PC-3 (cell line): Measurements from ENCODE around the gene PRKAR2B. TPM values are rescaled to one million over a fixed set of nuclear protein-coding genes. Genes with fewer than 3 reads are reported as not detected.

Source experiments
- ATAC-seq: fragments of 200-7000 bp; cut with Tn5 transposase; 2 replicates; pipeline ENCODE4 v1.9.1; 2020; ENCODE audit warnings: mild to moderate bottlenecking, moderate library complexity
- BruUV-seq: library from RNA; stranded (reverse); fragments of 400-500 nt; replicated peaks from 2 replicates; lab custom pipeline; 2021; lab: Mats Ljungman, UMichigan
- CTCF ChIA-PET: fragments of 300-600 bp; sonication (Branson Sonifier 250); formaldehyde crosslinking; loops from one replicate; lab custom pipeline; 2022; ENCODE audit warnings: antibody characterized with exemption; lab: Charles Lee
- POLR2A ChIA-PET: fragments of 300-600 bp; sonication (Branson Sonifier 250); formaldehyde crosslinking; loops from one replicate; lab custom pipeline; 2022; ENCODE audit warnings: antibody characterized with exemption; ENCODE audit not compliant: unreplicated experiment; lab: Charles Lee
- DNase-seq: peaks from one replicate; pipeline ENCODE4 v3.0.0-alpha.2; 2015
- H2AFZ ChIP-seq: fragments of 300-600 bp; sonication (generic); 2 replicates; pipeline ENCODE4 v1.6.0; 2016; ENCODE audit warnings: antibody characterized with exemption, low read length
- H3F3A ChIP-seq: fragments of 300-600 bp; sonication (generic); one replicate; pipeline ENCODE4 v1.6.0; 2017; ENCODE audit warnings: antibody characterized with exemption, low read length, control low read depth, mild to moderate bottlenecking; ENCODE audit not compliant: unreplicated experiment
- H3K27ac ChIP-seq: fragments of 300-600 bp; sonication (generic); 2 replicates; pipeline ENCODE4 v1.5.1; 2016; ENCODE audit warnings: mild to moderate bottlenecking, low read length
- H3K27me3 ChIP-seq: fragments of 300-600 bp; sonication (generic); 2 replicates; pipeline ENCODE4 v1.6.1; 2016; ENCODE audit warnings: low read length, mixed read lengths
- H3K36me3 ChIP-seq: fragments of 300-600 bp; sonication (generic); 2 replicates; pipeline ENCODE4 v1.6.1; 2016; ENCODE audit warnings: low read depth, mixed run types, low read length, mixed read lengths
- H3K4me1 ChIP-seq: fragments of 300-600 bp; sonication (generic); 2 replicates; pipeline ENCODE4 v1.5.1; 2016; ENCODE audit warnings: low read length; ENCODE audit not compliant: insufficient read depth
- H3K4me2 ChIP-seq: fragments of 300-600 bp; sonication (generic); 2 replicates; pipeline ENCODE4 v1.6.0; 2016; ENCODE audit warnings: low read length
- H3K4me3 ChIP-seq: fragments of 300-600 bp; sonication (generic); 2 replicates; pipeline ENCODE4 v1.5.1; 2016; ENCODE audit warnings: mild to moderate bottlenecking, low read length, mixed read lengths
- H3K79me2 ChIP-seq: fragments of 300-600 bp; sonication (generic); 2 replicates; pipeline ENCODE4 v1.6.1; 2017; ENCODE audit warnings: low read length, mixed read lengths
- H3K9ac ChIP-seq: fragments of 300-600 bp; sonication (generic); 2 replicates; pipeline ENCODE4 v1.6.0; 2016; ENCODE audit warnings: mild to moderate bottlenecking, low read length
- H3K9me2 ChIP-seq: fragments of 300-600 bp; sonication (generic); replicated peaks from 2 replicates; pipeline ENCODE4 v1.6.1; 2016; ENCODE audit warnings: mixed run types, low read length, mixed read lengths
- H3K9me3 ChIP-seq: fragments of 300-600 bp; sonication (generic); 2 replicates; pipeline ENCODE4 v1.6.1; 2016; ENCODE audit warnings: low read length, mixed read lengths
- H4K20me1 ChIP-seq: fragments of 300-600 bp; sonication (generic); 2 replicates; pipeline ENCODE4 v1.6.1; 2016; ENCODE audit warnings: low read length, mixed read lengths
- EZH2 ChIP-seq: fragments of 300-600 bp; sonication (generic); IDR thresholded peaks from one replicate; pipeline ENCODE4 v1.6.1; 2017; ENCODE audit warnings: antibody characterized with exemption, mild to moderate bottlenecking, low read length; ENCODE audit not compliant: unreplicated experiment
- EZH2phosphoT487 ChIP-seq: fragments of 300-600 bp; sonication (generic); IDR thresholded peaks from 2 replicates; pipeline ENCODE4 v1.6.1; 2018; ENCODE audit warnings: mild to moderate bottlenecking, antibody characterized with exemption, low read length, borderline replicate concordance
- intact Hi-C: fragments of 100-400 bp; cut with micrococcal nuclease; formaldehyde crosslinking; loops from 2 replicates; pipeline ENCODE4 v1.9.0; 2023
- total RNA-seq: library from RNA; depleted of rRNA; stranded (reverse); fragments of >200 nt; gene quantifications from 2 replicates; pipeline ENCODE4 v1.2.3, GENCODE V29; 2014
- TF ChIP-seq, protein P1 (sequence below): fragments of 300-600 bp; sonication (generic); conservative IDR thresholded peaks from 2 replicates; pipeline ENCODE4 v1.5.1; 2017; ENCODE audit warnings: antibody characterized with exemption, low read depth, mild to moderate bottlenecking, low read length

Gene PRKAR2B
- total RNA-seq, 1 experiment from 2014 or later = 0.29 TPM

DNA sequence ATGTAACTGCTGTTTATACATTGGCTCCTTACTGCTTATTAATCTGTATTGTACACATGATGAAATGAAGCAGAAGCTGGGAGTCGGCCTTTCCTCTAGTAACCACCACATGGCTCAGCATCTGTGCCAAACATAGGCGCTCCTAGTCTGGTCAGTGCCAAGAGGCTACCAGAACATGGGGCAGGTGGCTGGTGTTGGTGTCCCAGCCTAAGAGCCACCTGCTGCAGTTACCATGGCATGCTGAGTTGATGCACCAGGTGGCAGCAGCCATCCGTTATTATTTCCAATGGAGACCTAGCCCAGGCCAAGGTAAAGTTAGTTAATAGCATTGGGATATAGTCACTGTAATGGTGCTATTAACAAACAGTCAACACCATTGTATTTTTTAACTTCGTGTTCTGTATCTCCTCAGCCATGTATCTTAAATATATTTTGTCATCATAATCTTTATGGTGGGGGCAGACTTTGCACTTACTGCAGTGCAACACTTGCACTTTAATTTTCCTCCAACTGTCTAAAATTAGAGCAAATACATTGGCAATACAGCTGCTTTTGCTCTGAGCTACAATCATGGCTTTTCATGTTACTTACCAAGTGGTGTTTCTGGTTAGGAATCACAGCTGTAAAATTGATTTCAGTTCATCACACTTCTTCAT is 157.4 kb downstream of the PRKAR2B start:
- DNase-seq = peak; percentile 80
- peaks cover 11% of the 10 kb centered on the region for H3K4me1 ChIP-seq
- ChIA-PET CTCF (interaction anchor here (0.6 to 1.0 kb wide), 3 partner anchors 171 to 261 kb away, joined by 3 to 4 read pairs (median 3); no protein-coding TSS in a partner anchor), POLR2A (interaction anchor here (0.6 kb wide), 1 partner anchor 1332 kb away, joined by 4 read pairs; no protein-coding TSS in a partner anchor)
- peaks cover 5% of the 10 kb centered on the region for H3K36me3 ChIP-seq
- TSS peak; percentile 10 for BruUV-seq
- no peaks in the 10 kb centered on the region for H3K27me3 ChIP-seq
- H3K4me3 ChIP-seq = no peak overlapping the region
- intact Hi-C loops = loop anchor here (1.0 to 5.0 kb wide), 6 partner anchors 110 to 523 kb away; no protein-coding TSS in a partner anchor
- TF ChIP-seq, protein P1, sequence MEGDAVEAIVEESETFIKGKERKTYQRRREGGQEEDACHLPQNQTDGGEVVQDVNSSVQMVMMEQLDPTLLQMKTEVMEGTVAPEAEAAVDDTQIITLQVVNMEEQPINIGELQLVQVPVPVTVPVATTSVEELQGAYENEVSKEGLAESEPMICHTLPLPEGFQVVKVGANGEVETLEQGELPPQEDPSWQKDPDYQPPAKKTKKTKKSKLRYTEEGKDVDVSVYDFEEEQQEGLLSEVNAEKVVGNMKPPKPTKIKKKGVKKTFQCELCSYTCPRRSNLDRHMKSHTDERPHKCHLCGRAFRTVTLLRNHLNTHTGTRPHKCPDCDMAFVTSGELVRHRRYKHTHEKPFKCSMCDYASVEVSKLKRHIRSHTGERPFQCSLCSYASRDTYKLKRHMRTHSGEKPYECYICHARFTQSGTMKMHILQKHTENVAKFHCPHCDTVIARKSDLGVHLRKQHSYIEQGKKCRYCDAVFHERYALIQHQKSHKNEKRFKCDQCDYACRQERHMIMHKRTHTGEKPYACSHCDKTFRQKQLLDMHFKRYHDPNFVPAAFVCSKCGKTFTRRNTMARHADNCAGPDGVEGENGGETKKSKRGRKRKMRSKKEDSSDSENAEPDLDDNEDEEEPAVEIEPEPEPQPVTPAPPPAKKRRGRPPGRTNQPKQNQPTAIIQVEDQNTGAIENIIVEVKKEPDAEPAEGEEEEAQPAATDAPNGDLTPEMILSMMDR = peak; percentile 81
- TF ChIP-seq EZH2phosphoT487 = no peak
- no peak for TF ChIP-seq EZH2
- no peaks in the 10 kb centered on the region for H3K9me3 ChIP-seq
- H3K79me2 ChIP-seq = no peaks in the 10 kb centered on the region
- H3F3A ChIP-seq = no peaks in the 10 kb centered on the region
- H4K20me1 ChIP-seq = no peaks in the 10 kb centered on the region
- peak; percentile 87 for ATAC-seq
- no peak overlapping the region for H3K9ac ChIP-seq
- H2AFZ ChIP-seq = no peak overlapping the region
- H3K27ac ChIP-seq = no peak overlapping the region
- no peak overlapping the region for H3K4me2 ChIP-seq
- H3K9me2 ChIP-seq = no peaks in the 10 kb centered on the region

DNA sequence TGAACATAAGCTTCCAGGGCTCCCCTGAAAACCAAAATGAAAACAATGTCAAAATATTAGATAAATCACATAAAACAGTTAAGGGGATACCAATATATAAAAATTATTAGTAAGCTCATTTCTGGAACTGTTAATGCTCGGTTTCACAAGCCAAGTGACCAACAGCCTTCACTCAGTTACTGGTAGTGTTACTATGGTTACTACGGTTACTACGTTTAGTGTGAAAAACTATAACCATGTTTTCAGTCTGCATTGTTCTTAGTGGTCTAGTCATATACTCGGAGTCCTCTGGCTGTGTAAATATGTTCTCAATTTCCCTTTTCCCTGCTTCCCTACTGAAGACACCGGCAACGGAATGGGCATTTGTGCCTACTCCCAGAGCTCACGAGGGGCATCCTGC is 159.1 kb downstream of the PRKAR2B start:
- DNase-seq (no peak), ATAC-seq (no peak)
- ChIA-PET POLR2A (no interaction called here), CTCF (no interaction called here)
- Histone ChIP-seq H3K79me2 (no peaks in the 10 kb centered on the region), H3K36me3 (peaks cover 5% of the 10 kb centered on the region), H4K20me1 (no peaks in the 10 kb centered on the region), H3K4me2 (no peak overlapping the region), H3K27ac (no peak overlapping the region), H3K4me3 (no peak overlapping the region), H2AFZ (no peak overlapping the region), H3K9ac (no peak overlapping the region), H3K9me2 (no peaks in the 10 kb centered on the region), H3K9me3 (no peaks in the 10 kb centered on the region), H3K27me3 (no peaks in the 10 kb centered on the region), H3F3A (no peaks in the 10 kb centered on the region), H3K4me1 (0 out of 2 replicates have a peak, but pooled peaks cover 3% of the 10 kb centered on the region)
- BruUV-seq = no TSS peak
- TF ChIP-seq EZH2 (no peak), EZH2phosphoT487 (no peak)
- TF ChIP-seq, protein P1 = no peak
- intact Hi-C loops = loop anchor here (2.0 to 5.0 kb wide), 4 partner anchors 109 to 374 kb away; no protein-coding TSS in a partner anchor

DNA sequence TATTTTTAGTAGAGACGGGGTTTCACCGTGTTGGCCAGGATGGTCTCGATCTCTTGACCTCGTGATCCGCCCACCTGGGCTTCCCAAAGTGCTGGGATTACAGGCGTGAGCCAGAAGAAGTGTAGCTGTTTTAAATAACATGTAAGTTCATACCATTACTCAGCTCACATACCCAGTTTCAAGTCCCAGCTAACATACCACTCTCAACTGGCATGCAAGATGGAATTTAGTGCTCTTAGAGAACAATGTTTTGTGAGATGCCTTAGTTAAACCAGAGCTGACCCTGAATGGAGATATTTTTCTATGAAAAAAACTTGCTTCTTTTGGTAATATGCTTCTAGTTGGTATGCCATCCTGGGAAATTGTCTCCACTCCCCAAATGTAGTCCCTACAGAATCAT is 161.6 kb downstream of the PRKAR2B start:
- ATAC-seq (no peak), DNase-seq (no peak)
- no peaks in the 10 kb centered on the region for H3K79me2 ChIP-seq
- no peak overlapping the region for H3K27ac ChIP-seq
- H3K9me2 ChIP-seq = no peaks in the 10 kb centered on the region
- H2AFZ ChIP-seq = no peak overlapping the region
- TF ChIP-seq EZH2 (no peak), EZH2phosphoT487 (no peak)
- TF ChIP-seq, protein P1 = no peak
- intact Hi-C loops = no loop called here
- no peak overlapping the region for H3K4me3 ChIP-seq
- H3F3A ChIP-seq = no peaks in the 10 kb centered on the region
- BruUV-seq = no TSS peak
- H3K9ac ChIP-seq = no peak overlapping the region
- H3K4me2 ChIP-seq = no peak overlapping the region
- H3K4me1 ChIP-seq = 0 out of 2 replicates have a peak, but pooled peaks cover 8% of the 10 kb centered on the region
- no peaks in the 10 kb centered on the region for H4K20me1 ChIP-seq
- POLR2A ChIA-PET = no interaction called here
- no peaks in the 10 kb centered on the region for H3K27me3 ChIP-seq
- no peaks in the 10 kb centered on the region for H3K9me3 ChIP-seq
- peaks cover 9% of the 10 kb centered on the region for H3K36me3 ChIP-seq
- CTCF ChIA-PET = interaction anchor here (0.6 kb wide), 1 partner anchor 672 kb away, joined by 3 read pairs; no protein-coding TSS in a partner anchor
